ENCODE measurements around the gene L3MBTL4.

DNA sequence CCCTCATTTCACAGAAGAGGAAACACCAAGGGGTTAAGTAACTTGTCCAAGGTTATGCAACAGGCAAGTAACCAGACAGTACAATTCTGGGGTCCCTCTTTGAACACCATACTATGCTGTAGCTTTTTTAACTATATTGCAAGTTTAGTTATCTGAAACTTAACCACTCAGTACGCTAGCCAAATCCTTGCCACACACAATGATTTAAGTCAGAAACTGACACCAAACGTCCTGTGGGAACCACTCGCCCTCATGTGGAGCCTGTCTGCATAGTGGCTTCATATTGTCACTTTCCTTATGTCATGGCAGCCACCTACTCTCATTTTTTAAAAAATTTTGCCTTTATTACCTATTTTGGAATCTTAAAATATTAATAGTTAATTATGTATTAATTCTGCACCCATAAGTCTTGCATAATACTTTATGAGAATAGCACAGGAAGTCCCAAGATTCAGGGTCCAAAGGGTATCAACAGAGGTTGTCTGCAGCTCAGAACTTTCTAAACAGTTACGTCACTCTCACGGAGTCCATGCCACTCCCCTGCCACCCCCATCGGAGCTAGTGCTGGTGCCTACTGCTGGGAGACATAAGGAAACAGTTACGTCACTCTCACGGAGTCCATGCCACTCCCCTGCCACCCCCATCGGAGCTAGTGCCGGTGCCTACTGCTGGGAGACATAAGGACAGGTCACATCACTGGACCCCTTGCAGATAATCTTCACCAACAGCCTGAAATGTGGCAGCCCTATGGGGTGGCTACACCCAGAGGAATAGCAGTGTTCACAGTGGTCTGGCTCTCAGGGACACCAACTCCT, 99.0 kb downstream of the L3MBTL4 start:
- no peak for TF ChIP-seq POLR2A (IDR thresholded peaks at IDR 0.05)
- TF ChIP-seq POLR2AphosphoS5 (IDR thresholded peaks at IDR 0.05): no peak

Measured in spleen (tissue), 3 donors.